Left kidney (tissue), 2 donors: ENCODE results near the gene HOXD8. TPM values are rescaled to one million over a fixed set of nuclear protein-coding genes. Genes with fewer than 3 reads are reported as not detected.
A peak's percentile ranks its signal among the peaks of the same experiment; 100 is the strongest.

Experiments
- DNase-seq: peaks from one replicate; pipeline ENCODE4 v3.0.0-alpha.2; 2013
- polyA plus RNA-seq: library from polyadenylated mRNA; unstranded; fragments of 120-200 nt; gene quantifications from one replicate; pipeline ENCODE4 v1.2.1, GENCODE V29; 2013; ENCODE audit not compliant: insufficient read length

HOXD8 gene
- polyA plus RNA-seq, 1 donor = 170 TPM

GRCh38 chr2:176126929-176127773 is 2.4 kb upstream of the HOXD8 start:
- DNase-seq = no peak

- no peak for DNase-seq
These were observed 1.8 kb upstream of the HOXD8 start for GRCh38 chr2:176127774-176128072.

GRCh38 chr2:176128172-176128981 is 1.1 kb upstream of the HOXD8 start:
- DNase-seq = no peak

DNA sequence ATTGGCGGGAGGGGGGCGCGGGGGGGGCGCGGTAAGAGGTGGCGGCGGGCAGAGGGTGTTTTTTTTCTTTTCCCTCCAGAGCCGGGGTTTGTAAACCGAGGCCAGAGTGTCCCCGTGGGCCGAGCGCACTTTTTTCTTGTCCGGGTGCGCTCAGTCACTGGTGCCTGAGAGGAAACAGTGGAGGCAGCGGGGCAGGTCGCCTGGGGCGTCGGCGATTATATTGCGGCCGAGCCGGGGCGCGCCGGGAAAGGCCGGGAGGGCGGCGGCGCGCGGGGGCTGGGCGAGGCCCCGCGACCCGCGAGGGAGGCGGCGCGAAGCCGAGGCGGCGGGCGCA is 275 bp downstream of the HOXD8 start:
- no peak for DNase-seq

GRCh38 chr2:176130147-176130956 is 847 bp downstream of the HOXD8 start:
- peak; percentile 94 for DNase-seq

DNA sequence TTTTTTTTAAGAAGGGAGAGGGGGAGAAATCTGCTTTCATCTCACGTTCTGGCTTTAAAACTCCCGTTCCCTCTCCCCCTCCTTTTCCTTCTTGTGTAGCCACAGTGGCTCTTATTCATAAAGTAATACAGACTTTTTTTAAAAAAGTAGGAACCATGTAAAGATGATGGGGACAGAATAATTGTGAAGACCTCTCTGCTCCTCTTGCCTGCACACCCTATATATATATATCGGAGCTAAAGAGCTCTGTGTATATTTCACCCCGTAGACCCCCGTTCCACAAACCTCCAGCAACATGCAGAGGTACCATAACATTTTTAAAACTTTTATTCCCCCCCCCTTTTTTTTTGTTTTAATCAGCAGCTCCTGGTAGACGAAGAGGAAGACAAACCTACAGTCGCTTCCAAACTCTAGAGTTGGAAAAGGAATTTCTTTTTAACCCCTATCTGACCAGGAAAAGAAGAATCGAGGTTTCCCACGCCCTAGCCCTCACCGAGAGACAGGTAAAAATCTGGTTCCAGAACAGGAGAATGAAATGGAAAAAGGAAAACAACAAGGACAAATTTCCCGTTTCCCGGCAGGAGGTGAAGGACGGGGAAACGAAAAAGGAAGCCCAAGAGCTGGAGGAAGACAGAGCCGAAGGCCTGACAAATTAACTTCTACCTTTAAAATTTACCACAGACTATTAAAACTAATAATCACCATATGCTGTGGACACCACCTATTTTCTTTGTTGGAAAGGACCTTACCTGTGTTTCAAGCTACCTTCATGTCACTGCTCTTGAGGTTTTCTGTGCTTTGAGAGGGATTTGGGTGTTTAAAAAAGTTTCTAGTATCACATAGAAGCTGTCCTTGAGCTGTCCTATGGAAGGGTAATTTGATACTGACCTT is 1.7 kb downstream of the HOXD8 start:
- no peak for DNase-seq

- DNase-seq = no peak
These were observed 2.3 kb downstream of the HOXD8 start for GRCh38 chr2:176131848-176132158.

DNA sequence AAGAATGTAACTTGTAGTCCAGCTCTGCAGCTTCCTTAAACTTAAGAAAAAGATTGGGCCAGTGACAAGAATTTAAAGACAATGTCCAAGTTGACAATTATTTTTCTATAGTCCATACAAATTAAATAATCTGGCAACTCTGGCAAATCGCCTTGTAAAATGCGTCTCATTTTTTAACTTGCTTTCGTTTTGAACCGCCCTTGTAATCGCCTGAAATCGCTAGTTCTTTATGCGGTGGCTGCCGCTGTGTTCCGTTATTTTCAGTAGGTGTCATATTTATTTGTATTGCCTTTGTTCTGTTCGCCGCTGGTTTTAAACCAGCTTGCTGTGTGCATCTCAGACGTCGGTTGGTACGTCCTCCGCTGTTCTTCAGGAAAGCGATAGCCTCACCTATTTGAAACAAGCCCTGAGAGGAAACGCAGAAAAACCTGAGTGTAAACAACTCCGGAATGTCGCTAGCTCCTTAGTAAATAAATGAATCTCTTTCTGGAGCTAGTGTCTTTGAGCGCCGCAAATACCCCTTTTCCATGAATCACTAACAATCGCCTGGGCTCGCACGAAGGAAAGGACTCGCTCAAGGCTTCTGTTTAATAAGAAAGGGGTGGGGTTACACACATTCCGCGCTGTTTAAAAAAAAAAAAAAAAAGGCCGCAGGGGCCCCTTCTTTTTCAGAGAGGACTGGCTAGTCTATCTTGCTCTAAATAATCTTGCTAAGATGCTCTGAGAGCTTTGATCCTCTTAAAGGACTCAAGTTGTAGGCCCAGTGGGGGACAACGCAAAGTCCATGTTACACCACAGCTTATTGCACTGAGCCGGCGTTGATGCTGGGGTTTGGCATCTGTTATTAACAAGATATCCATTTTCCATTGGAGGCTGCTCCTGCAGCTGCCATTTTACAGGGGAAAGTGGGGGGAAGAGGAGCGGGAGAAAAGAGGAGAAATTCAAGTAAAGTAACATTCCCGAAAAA is 3.0 kb downstream of the HOXD8 start:
- DNase-seq = no peak

DNA sequence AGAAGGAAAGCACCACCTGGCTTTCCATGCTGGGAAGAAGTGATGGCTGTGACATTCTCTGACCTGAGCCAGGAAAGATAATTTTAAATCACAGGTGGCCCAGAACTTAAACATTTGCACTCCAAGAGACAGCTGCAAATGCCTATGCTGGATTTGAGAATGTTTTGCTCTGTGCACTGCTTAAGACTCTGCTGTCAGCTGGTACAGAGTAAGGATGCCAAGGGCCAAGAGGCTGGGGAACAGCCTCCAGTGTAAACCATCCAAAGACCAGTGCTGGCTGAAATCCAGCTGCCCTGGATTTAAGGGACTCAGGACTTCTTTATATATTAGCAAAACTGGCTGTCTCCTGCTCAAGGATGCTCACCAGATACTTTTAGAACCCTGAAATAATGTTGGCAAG is 3.9 kb downstream of the HOXD8 start:
- no peak for DNase-seq

- DNase-seq = no peak
These were observed 4.5 kb downstream of the HOXD8 start for GRCh38 chr2:176134035-176134434.

DNA sequence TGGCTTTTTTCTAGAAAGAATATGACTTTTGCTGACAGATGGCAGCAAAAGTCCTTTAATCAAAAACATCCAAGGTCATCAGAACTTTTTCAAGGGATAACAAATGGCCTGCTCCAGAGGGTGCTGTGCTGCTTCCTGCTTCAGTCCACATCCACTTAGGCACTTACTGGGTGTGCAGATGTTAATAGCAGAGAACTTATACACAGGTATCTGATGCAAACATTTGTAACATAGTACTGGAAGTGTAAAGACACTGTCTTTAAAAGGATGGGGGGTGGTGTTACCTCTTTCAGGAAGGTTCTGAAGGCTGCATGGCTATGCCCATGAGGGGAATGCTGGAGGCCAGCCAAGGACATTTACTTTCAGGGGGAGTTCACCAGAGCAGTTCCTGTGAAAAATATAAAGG is 5.5 kb downstream of the HOXD8 start:
- DNase-seq = no peak

GRCh38 chr2:176136374-176137251 is 7.1 kb downstream of the HOXD8 start:
- no peak for DNase-seq

DNA sequence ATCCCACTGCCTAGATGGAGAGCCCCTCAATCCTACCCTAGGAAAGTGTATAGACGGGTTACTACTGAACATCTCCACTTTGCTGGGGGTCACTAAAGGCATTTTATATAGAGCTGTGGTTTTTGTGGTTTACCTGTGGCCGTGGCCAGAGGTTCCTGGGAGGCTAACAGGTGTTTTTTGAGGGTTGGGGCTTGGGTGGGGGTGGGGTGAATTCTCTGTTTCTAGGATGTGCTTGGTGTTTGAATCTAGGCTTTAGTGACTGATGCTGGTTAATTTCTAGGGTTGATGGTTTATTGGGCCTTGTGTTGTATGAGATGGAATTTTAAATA is 7.7 kb downstream of the HOXD8 start:
- DNase-seq = no peak

DNA sequence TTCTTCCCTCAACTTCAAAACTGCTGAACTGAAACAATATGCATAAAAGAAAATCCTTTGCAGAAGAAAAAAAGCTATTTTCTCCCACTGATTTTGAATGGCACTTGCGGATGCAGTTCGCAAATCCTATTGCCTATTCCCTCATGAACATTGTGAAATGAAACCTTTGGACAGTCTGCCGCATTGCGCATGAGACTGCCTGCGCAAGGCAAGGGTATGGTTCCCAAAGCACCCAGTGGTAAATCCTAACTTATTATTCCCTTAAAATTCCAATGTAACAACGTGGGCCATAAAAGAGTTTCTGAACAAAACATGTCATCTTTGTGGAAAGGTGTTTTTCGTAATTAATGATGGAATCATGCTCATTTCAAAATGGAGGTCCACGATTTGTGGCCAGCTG is 8.4 kb downstream of the HOXD8 start:
- DNase-seq = no peak

DNA sequence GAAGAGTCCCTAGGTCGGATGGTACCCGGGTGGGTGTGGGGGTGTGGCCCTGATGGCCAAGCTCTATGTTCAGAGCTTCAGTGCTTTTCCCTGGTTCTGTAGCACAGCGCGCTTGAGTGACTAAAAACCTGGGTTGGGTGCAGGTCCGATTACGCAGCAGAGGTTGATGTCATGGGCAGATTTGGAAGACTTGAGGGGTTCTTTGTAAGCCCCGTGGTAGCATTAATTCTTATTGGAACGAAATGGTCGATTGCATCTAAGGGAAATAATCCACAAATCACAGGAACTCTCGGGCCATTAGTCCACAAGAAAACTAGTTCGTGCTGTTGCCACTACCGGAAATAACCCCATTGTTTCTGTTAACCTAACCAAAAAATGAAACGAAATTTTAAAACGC is 9.0 kb downstream of the HOXD8 start:
- DNase-seq = no peak

DNA sequence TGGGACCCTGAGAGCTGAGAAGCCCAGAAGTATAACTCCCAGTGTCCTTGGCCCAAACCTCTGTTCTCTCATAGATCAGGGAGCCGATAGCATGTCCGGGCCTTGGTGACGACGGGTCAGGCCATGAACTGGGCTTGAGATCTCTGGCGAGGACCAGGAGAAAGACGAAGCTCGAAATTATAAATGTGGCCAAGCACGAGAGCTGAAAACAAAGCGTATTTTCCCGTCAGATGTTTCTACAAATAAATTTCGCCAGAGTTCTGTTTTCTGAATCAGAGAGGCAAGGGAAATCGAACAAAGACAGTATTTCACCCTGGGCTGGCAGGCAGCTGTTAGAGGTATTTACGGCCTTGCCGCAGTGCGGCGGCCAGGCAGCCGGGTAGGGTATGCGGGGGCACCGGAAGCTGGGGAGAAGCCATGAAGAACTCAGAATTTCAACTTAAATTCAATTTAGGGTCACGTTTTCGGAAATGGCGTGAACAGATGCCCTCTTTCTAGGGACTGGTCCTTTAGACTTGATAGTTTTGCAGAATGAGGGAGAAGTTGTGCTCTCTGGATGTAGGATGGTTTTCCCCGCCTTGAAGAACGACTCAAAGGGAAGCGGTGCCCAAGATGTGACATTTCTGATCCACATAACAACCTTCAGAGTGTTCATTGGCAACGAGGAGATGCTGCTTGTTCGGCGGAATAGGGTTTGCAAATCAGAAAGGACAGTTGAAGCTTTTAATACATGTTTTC is 9.6 kb downstream of the HOXD8 start:
- no peak for DNase-seq

GRCh38 chr2:176139661-176140512 is 10.4 kb downstream of the HOXD8 start:
- no peak for DNase-seq
